Medulla oblongata (tissue), 1 donor: Measurements from ENCODE around the gene NDC80.
"Not testable (repeated sequence)": the region's sequence is repeated elsewhere in the genome, so short reads cannot be mapped to it uniquely, and the experiment has no call there.

Experiments
- DNase-seq: peaks from one replicate; pipeline ENCODE4 v3.0.0-alpha.2; 2015; ENCODE audit errors: extremely low spot score

NDC80 gene

GRCh38 chr18:2625217-2625616, 53.9 kb downstream of the NDC80 start:
- no peak for DNase-seq

GRCh38 chr18:2627821-2628276, 56.5 kb downstream of the NDC80 start:
- no peak for DNase-seq

GRCh38 chr18:2629003-2629402, 57.6 kb downstream of the NDC80 start:
- DNase-seq, result no peak

GRCh38 chr18:2635586-2635985, 64.2 kb downstream of the NDC80 start:
- DNase-seq, result no peak

- DNase-seq, result no peak
These were observed 64.8 kb downstream of the NDC80 start for GRCh38 chr18:2636126-2636631.

GRCh38 chr18:2641638-2642037, 70.3 kb downstream of the NDC80 start:
- DNase-seq, result peak; percentile 66

GRCh38 chr18:2642771-2643170, 71.4 kb downstream of the NDC80 start:
- no peak for DNase-seq

- DNase-seq, result no peak
These were observed 73.2 kb downstream of the NDC80 start for GRCh38 chr18:2644535-2644934.

GRCh38 chr18:2651981-2652380, 80.6 kb downstream of the NDC80 start:
- no peak for DNase-seq

- DNase-seq, result no peak
These were observed 82.1 kb downstream of the NDC80 start for GRCh38 chr18:2653467-2653866.

- DNase-seq, result peak; percentile 27
These were observed 83.0 kb downstream of the NDC80 start for GRCh38 chr18:2654169-2654927.

GRCh38 chr18:2654928-2655177, 83.5 kb downstream of the NDC80 start:
- no peak for DNase-seq

GRCh38 chr18:2655178-2655953, 84.0 kb downstream of the NDC80 start, which contains the start of gene SMCHD1:
Gene SMCHD1, plus strand, starts transcription at chr18:2655726. Its CDS starts 350 bp downstream, at chr18:2656076.
- DNase-seq, result peak; percentile 82

- DNase-seq, result no peak
These were observed 84.5 kb downstream of the NDC80 start for GRCh38 chr18:2655954-2656236.

- peak; percentile 37 for DNase-seq
These were observed 85.1 kb downstream of the NDC80 start for GRCh38 chr18:2656237-2656980.

- no peak for DNase-seq
These were observed 85.7 kb downstream of the NDC80 start for GRCh38 chr18:2656981-2657512.

GRCh38 chr18:2657788-2658458, 86.6 kb downstream of the NDC80 start:
- peak; percentile 35 for DNase-seq

GRCh38 chr18:2660849-2661248, 89.5 kb downstream of the NDC80 start:
- DNase-seq, result not testable (repeated sequence)

- not testable (repeated sequence) for DNase-seq
These were observed 90.9 kb downstream of the NDC80 start for GRCh38 chr18:2662288-2662687.

- no peak for DNase-seq
These were observed 91.6 kb downstream of the NDC80 start for GRCh38 chr18:2662990-2663389.
